Osteocyte (in vitro differentiated cells): ENCODE results near the gene GAMT. TPM values are rescaled to one million over a fixed set of nuclear protein-coding genes. Genes with fewer than 3 reads are reported as not detected.

ENCODE experiments used
- DNase-seq: peaks from one replicate; pipeline ENCODE4 v3.0.0; 2021; ENCODE audit warnings: mixed read lengths; ENCODE audit not compliant: unreplicated experiment; ENCODE audit errors: extremely low spot score
- H3K27ac Mint-ChIP-seq: one replicate; pipeline ENCODE4 v1.8.0; 2021; ENCODE audit warnings: mild to moderate bottlenecking, mixed read lengths; ENCODE audit not compliant: unreplicated experiment
- H3K27me3 Mint-ChIP-seq: one replicate; pipeline ENCODE4 v1.8.0; 2021; ENCODE audit warnings: mixed read lengths; ENCODE audit not compliant: unreplicated experiment
- H3K36me3 Mint-ChIP-seq: one replicate; pipeline ENCODE4 v1.8.0; 2021; ENCODE audit warnings: mixed read lengths; ENCODE audit not compliant: unreplicated experiment
- H3K4me1 Mint-ChIP-seq: one replicate; pipeline ENCODE4 v1.8.0; 2021; ENCODE audit warnings: mixed read lengths; ENCODE audit not compliant: unreplicated experiment
- H3K4me3 Mint-ChIP-seq: one replicate; pipeline ENCODE4 v1.8.0; 2021; ENCODE audit warnings: mild to moderate bottlenecking, moderate library complexity, mixed read lengths; ENCODE audit not compliant: unreplicated experiment
- H3K9me3 Mint-ChIP-seq: one replicate; pipeline ENCODE4 v1.8.0; 2021; ENCODE audit warnings: mixed read lengths; ENCODE audit not compliant: unreplicated experiment
- total RNA-seq: library from RNA; stranded (reverse); gene quantifications from 2 replicates; pipeline ENCODE4 v1.2.1, GENCODE V29; 2021
- TF ChIP-seq, protein P1 (sequence below): fragments of 200-600 bp; sonication (generic); IDR thresholded peaks from 2 replicates; pipeline ENCODE4 v1.5.0; 2021; ENCODE audit warnings: antibody characterized with exemption, mild to moderate bottlenecking, moderate library complexity

Gene GAMT
- total RNA-seq, 1 donor from 2014 or later, result 35.3 TPM

DNA sequence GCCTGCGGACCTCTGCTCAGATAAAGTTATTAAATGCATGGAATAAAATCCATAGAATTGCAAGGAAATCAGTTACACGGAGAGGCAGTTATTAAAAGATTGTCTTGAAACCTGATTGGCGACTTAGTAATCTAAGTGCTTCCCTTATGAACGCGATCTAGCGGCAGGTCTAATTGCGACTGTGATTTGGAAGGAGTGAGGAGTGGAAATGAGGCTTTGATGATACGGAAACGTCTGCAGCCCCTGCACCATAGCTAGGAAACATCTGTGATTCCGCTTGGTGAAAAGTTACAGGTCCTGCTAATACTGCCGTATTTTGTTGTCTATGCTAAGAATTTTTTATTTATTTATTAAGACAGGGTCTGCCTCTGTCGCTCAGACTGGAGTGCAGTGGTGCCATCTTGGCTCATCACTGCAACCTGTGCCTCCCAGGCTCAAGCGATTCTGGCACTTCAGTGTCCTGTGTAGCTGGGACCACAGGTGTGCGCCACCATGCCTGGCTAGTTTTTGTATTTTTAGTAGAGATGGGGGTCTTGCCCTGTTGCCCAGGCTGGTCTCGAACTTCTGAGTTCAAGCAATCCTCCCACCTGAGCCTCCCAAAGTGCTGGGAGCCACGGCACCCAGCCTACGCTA, 16.7 kb downstream of the GAMT start:
- Mint-ChIP-seq H3K4me1 (peaks cover 18% of the 10 kb centered on the region), H3K27me3 (no peaks in the 10 kb centered on the region), H3K27ac (peak overlapping the region; percentile 66), H3K9me3 (no peaks in the 10 kb centered on the region), H3K36me3 (peaks cover 10% of the 10 kb centered on the region), H3K4me3 (peak overlapping the region; percentile 85)
- DNase-seq, result no peak
- TF ChIP-seq, protein P1, sequence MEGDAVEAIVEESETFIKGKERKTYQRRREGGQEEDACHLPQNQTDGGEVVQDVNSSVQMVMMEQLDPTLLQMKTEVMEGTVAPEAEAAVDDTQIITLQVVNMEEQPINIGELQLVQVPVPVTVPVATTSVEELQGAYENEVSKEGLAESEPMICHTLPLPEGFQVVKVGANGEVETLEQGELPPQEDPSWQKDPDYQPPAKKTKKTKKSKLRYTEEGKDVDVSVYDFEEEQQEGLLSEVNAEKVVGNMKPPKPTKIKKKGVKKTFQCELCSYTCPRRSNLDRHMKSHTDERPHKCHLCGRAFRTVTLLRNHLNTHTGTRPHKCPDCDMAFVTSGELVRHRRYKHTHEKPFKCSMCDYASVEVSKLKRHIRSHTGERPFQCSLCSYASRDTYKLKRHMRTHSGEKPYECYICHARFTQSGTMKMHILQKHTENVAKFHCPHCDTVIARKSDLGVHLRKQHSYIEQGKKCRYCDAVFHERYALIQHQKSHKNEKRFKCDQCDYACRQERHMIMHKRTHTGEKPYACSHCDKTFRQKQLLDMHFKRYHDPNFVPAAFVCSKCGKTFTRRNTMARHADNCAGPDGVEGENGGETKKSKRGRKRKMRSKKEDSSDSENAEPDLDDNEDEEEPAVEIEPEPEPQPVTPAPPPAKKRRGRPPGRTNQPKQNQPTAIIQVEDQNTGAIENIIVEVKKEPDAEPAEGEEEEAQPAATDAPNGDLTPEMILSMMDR, result no peak

GRCh38 chr19:1384085-1384462, 17.3 kb downstream of the GAMT start:
- TF ChIP-seq, protein P1, result no peak
- Mint-ChIP-seq H3K9me3 (no peaks in the 10 kb centered on the region), H3K36me3 (peaks cover 5% of the 10 kb centered on the region), H3K4me3 (peak overlapping the region; percentile 85), H3K27me3 (no peaks in the 10 kb centered on the region), H3K27ac (peak overlapping the region; percentile 66), H3K4me1 (peaks cover 18% of the 10 kb centered on the region)
- no peak for DNase-seq

DNA sequence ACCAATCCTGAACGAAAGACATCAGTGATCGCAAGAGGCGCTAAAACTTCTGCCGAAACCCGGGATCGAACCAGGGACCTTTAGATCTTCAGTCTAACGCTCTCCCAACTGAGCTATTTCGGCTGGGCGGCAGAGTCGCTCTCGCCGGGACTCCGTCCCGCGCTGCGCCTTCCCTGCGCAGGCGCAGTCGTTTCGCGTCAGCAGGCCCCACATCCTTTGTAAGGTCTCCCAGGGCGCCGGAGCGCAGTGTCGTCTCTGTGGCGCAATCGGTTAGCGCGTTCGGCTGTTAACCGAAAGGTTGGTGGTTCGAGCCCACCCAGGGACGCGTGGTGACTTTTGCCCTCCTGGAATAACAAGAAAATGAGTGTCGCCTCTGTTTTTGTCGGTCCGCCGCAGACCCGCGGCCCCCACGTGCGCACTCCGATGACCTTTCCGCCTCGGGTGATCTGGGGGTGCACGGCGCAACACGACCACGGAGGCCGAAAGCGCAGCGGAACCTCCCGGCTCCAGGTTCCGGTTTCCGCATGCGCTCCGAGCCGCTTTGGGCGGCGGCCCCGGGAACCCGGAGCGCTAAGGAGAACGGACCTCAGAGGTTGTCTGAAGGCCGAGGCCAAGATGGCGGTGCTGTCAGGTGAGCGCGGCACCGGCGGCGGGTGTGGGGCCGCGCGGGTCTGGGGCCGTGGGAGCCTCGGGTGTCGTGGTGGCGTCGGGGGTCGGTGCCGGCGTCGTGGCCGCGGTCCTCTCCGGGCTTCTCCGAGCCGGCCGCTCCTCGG, 17.8 kb downstream of the GAMT start, which contains the start of gene NDUFS7:
Gene NDUFS7, plus strand, starts transcription at position 596 of the 773 bp plus-strand sequence. Its CDS starts 20 bp downstream, at position 616.
- Mint-ChIP-seq H3K27ac (peak within 1 kb of the TSS; percentile 85), H3K36me3 (no peaks in the 10 kb centered on the region), H3K27me3 (no peaks in the 10 kb centered on the region), H3K4me1 (peaks cover 18% of the 10 kb centered on the region), H3K9me3 (no peaks in the 10 kb centered on the region), H3K4me3 (peak within 1 kb of the TSS; percentile 85)
- peak; percentile 98 for DNase-seq
- TF ChIP-seq, protein P1, result peak; percentile 29

DNA sequence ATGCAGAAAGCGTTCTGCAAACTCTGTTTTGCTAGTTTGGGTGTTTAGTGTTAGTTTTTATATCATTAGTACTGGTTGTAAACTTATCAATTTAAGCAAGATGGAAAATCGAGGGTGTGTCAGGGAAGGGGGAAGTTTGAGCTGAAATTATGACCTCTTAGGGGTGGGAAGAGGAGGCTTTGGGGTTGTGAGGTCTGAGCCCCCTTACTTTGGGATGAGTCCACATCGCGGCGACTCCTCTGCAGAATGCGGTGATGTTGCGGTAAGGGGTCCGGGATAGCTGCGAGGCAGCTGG, 18.4 kb downstream of the GAMT start:
- Mint-ChIP-seq H3K27me3 (no peaks in the 10 kb centered on the region), H3K4me3 (peak overlapping the region; percentile 85), H3K9me3 (no peaks in the 10 kb centered on the region), H3K27ac (peak overlapping the region; percentile 85), H3K4me1 (peaks cover 18% of the 10 kb centered on the region), H3K36me3 (no peaks in the 10 kb centered on the region)
- DNase-seq, result no peak
- TF ChIP-seq, protein P1, result no peak

GRCh38 chr19:1382250-1382649, 19.1 kb downstream of the GAMT start:
- Mint-ChIP-seq H3K4me3 (no peak overlapping the region), H3K27me3 (no peaks in the 10 kb centered on the region), H3K4me1 (peaks cover 18% of the 10 kb centered on the region), H3K36me3 (no peaks in the 10 kb centered on the region), H3K9me3 (no peaks in the 10 kb centered on the region), H3K27ac (no peak overlapping the region)
- TF ChIP-seq, protein P1, result no peak
- no peak for DNase-seq
